ENCODE data around the gene SLITRK1.

DNA sequence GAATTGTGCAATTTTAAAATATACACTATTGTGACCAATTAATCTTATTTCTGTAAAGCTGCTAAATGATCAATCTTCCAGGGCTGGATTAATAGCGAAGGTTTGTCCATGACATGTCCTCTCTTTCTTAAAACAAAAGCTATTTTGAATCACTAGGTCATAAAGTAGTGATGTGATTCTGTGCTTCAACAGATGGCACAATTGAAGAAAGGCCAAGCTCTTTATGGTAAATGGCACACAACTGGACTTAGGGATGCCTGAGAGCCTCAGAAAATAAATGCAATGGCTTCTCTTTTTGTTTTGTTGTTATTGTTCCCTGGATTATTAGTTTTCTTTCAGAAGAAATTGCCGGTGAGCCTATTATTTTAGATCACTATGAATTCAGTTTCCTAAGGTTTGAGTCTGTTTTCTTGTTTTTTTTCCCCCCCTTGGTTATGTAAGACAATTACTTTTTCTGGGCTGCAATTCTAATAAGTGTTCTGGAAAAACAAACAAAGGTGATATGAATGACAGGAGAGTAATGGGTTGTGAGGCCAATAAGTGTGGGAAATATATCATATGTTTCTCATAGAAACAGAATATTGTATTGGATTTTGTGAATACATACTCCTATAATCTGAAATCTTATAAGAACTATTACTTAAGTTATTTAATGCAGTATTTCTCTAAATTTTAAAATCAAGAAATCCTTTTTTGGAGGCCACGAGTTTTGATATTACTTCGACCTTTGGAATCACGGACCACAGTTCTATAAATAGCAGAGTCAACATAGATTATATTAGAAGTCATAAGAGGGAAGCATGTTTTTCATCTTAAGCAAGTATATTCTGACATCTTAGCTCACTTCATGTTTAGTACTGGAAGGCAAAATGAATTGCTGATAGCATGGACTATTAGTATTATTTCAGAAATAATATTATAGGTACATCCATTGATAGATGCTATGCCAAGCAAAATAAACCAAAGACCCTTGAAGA lies 16.8 kb downstream of the SLITRK1 start:
- no peak for TF ChIP-seq EZH2 (IDR thresholded peaks at IDR 0.05; ENCODE audit: low read length)
- TF ChIP-seq, protein P1, sequence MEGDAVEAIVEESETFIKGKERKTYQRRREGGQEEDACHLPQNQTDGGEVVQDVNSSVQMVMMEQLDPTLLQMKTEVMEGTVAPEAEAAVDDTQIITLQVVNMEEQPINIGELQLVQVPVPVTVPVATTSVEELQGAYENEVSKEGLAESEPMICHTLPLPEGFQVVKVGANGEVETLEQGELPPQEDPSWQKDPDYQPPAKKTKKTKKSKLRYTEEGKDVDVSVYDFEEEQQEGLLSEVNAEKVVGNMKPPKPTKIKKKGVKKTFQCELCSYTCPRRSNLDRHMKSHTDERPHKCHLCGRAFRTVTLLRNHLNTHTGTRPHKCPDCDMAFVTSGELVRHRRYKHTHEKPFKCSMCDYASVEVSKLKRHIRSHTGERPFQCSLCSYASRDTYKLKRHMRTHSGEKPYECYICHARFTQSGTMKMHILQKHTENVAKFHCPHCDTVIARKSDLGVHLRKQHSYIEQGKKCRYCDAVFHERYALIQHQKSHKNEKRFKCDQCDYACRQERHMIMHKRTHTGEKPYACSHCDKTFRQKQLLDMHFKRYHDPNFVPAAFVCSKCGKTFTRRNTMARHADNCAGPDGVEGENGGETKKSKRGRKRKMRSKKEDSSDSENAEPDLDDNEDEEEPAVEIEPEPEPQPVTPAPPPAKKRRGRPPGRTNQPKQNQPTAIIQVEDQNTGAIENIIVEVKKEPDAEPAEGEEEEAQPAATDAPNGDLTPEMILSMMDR (optimal IDR thresholded peaks at IDR 0.05 in 1 of 3, IDR thresholded peaks at IDR 0.05 in 1 of 3, conservative IDR thresholded peaks at IDR 0.05 in 1 of 3; ENCODE audit: extremely low read depth in 1 of 3, insufficient read depth in 2 of 3, low read length in 3 of 3) = no peak

All from keratinocyte (primary cell).